Smooth muscle cell (in vitro differentiated cells): ENCODE results near the gene MSRB1. TPM values are rescaled to one million over a fixed set of nuclear protein-coding genes. Genes with fewer than 3 reads are reported as not detected.

Source experiments
- DNase-seq: peaks from one replicate; lab custom pipeline; 2025; ENCODE audit not compliant: unreplicated experiment; lab: John Stamatoyannopoulos, UW
- H2AFZ ChIP-seq: fragments of 200-600 bp; sonication (generic); 2 replicates; pipeline ENCODE4 v1.6.0; 2016; ENCODE audit warnings: antibody characterized with exemption, low read depth, mild to moderate bottlenecking
- H3F3A ChIP-seq: fragments of 200-600 bp; sonication (generic); 2 replicates; pipeline ENCODE4 v1.6.0; 2017; ENCODE audit warnings: antibody characterized with exemption, low read depth
- H3K27ac ChIP-seq: fragments of 200-600 bp; sonication (generic); 2 replicates; pipeline ENCODE4 v1.5.1; 2016; ENCODE audit warnings: low read depth, mild to moderate bottlenecking
- H3K27me3 ChIP-seq: fragments of 200-600 bp; sonication (generic); 2 replicates; pipeline ENCODE4 v1.6.1; 2016; ENCODE audit warnings: low read depth, mild to moderate bottlenecking
- H3K36me3 ChIP-seq: fragments of 200-600 bp; sonication (generic); 2 replicates; pipeline ENCODE4 v1.5.1; 2016; ENCODE audit warnings: low read depth
- H3K4me1 ChIP-seq: fragments of 200-600 bp; sonication (generic); 2 replicates; pipeline ENCODE4 v1.5.1; 2016; ENCODE audit warnings: low read depth
- H3K4me2 ChIP-seq: fragments of 200-600 bp; sonication (generic); 2 replicates; pipeline ENCODE4 v1.6.0; 2016; ENCODE audit warnings: mild to moderate bottlenecking
- H3K4me3 ChIP-seq: fragments of 200-600 bp; sonication (generic); 2 replicates; pipeline ENCODE4 v1.5.1; 2016; ENCODE audit warnings: mild to moderate bottlenecking
- H3K79me2 ChIP-seq: fragments of 200-600 bp; sonication (generic); 2 replicates; pipeline ENCODE4 v1.6.0; 2016; ENCODE audit warnings: low read depth, mild to moderate bottlenecking
- H3K9ac ChIP-seq: fragments of 200-600 bp; sonication (generic); 2 replicates; pipeline ENCODE4 v1.6.0; 2016; ENCODE audit warnings: low read depth
- H3K9me3 ChIP-seq: fragments of 200-600 bp; sonication (generic); replicated peaks from 2 replicates; pipeline ENCODE4 v1.5.1; 2016; ENCODE audit warnings: low read depth
- H4K20me1 ChIP-seq: fragments of 200-600 bp; sonication (generic); 2 replicates; pipeline ENCODE4 v1.6.0; 2016; ENCODE audit warnings: low read depth
- CTCF ChIP-seq: fragments of 200-600 bp; sonication (generic); IDR thresholded peaks from 2 replicates; pipeline ENCODE4 v1.5.1; 2017; ENCODE audit warnings: borderline replicate concordance, mild to moderate bottlenecking, antibody characterized with exemption; ENCODE audit not compliant: insufficient read depth, poor library complexity, severe bottlenecking
- WGBS: methylation state at CpG from one replicate; pipeline ENCODE4 v1.1.7; 2016; ENCODE audit warnings: low lambda C conversion rate; 5-methylcytosine and 5-hydroxymethylcytosine counted together
- polyA plus RNA-seq: library from polyadenylated mRNA; unstranded; fragments of >200 nt; fragmentation: Nextera tagmentation; extraction: Ambion mirVana; gene quantifications from 2 replicates; pipeline ENCODE4 v1.2.1, GENCODE V29; 2016
- total RNA-seq: library from RNA; depleted of rRNA; stranded (reverse); fragments of >200 nt; gene quantifications from 2 replicates; pipeline ENCODE4 v1.2.3, GENCODE V29; 2014

The MSRB1 gene
- total and polyA plus RNA-seq, 2 experiments from 2014 or later = 9.9 to 21.8 TPM

GRCh38 chr16:1938910-1939309 is 4.1 kb downstream of the MSRB1 start:
- Histone ChIP-seq H3F3A (no peaks in the 10 kb centered on the region), H2AFZ (no peak overlapping the region), H3K9ac (no peak overlapping the region), H3K4me1 (peaks cover 7% of the 10 kb centered on the region), H4K20me1 (no peaks in the 10 kb centered on the region), H3K27me3 (no peaks in the 10 kb centered on the region), H3K36me3 (no peaks in the 10 kb centered on the region), H3K79me2 (no peaks in the 10 kb centered on the region), H3K9me3 (no peaks in the 10 kb centered on the region), H3K4me3 (no peak overlapping the region), H3K4me2 (no peak overlapping the region), H3K27ac (no peak overlapping the region)
- WGBS = 96% methylated on average over 17 of the region's 17 CpGs
- no peak for DNase-seq
- TF ChIP-seq CTCF = no peak

- no peak overlapping the region for H3K27ac ChIP-seq
- H4K20me1 ChIP-seq = no peaks in the 10 kb centered on the region
- no peaks in the 10 kb centered on the region for H3K9me3 ChIP-seq
- 98% methylated on average over 10 of the region's 10 CpGs for WGBS
- H3K36me3 ChIP-seq = no peaks in the 10 kb centered on the region
- DNase-seq = no peak
- H3K79me2 ChIP-seq = no peaks in the 10 kb centered on the region
- H3K4me1 ChIP-seq = peaks cover 7% of the 10 kb centered on the region
- H3K27me3 ChIP-seq = no peaks in the 10 kb centered on the region
- no peak overlapping the region for H2AFZ ChIP-seq
- no peak overlapping the region for H3K9ac ChIP-seq
- no peak overlapping the region for H3K4me3 ChIP-seq
- no peak for TF ChIP-seq CTCF
- H3F3A ChIP-seq = no peaks in the 10 kb centered on the region
- H3K4me2 ChIP-seq = no peak overlapping the region
These were observed 4.7 kb downstream of the MSRB1 start for GRCh38 chr16:1938316-1938715.

GRCh38 chr16:1936945-1937479 is 6.0 kb downstream of the MSRB1 start:
- no peak for DNase-seq
- Histone ChIP-seq H3K9ac (no peak overlapping the region), H3F3A (no peaks in the 10 kb centered on the region), H4K20me1 (no peaks in the 10 kb centered on the region), H3K9me3 (no peaks in the 10 kb centered on the region), H3K36me3 (no peaks in the 10 kb centered on the region), H3K4me3 (no peak overlapping the region), H2AFZ (no peak overlapping the region), H3K27ac (no peak overlapping the region), H3K79me2 (no peaks in the 10 kb centered on the region), H3K27me3 (no peaks in the 10 kb centered on the region), H3K4me1 (peaks cover under 1% of the 10 kb centered on the region), H3K4me2 (no peak overlapping the region)
- 98% methylated on average over 11 of the region's 11 CpGs for WGBS
- TF ChIP-seq CTCF = no peak

- Histone ChIP-seq H3K4me3 (no peak overlapping the region), H3K79me2 (no peaks in the 10 kb centered on the region), H4K20me1 (no peaks in the 10 kb centered on the region), H2AFZ (no peak overlapping the region), H3K9me3 (no peaks in the 10 kb centered on the region), H3F3A (no peaks in the 10 kb centered on the region), H3K27ac (no peak overlapping the region), H3K9ac (no peak overlapping the region), H3K4me1 (peaks cover 5% of the 10 kb centered on the region), H3K27me3 (no peaks in the 10 kb centered on the region), H3K36me3 (no peaks in the 10 kb centered on the region), H3K4me2 (no peak overlapping the region)
- DNase-seq = no peak
- WGBS = 83% methylated on average over 23 of the region's 23 CpGs
- no peak for TF ChIP-seq CTCF
These were observed 9.8 kb downstream of the MSRB1 start for GRCh38 chr16:1933097-1933661.
